ENCODE results near the gene PIP5K1B.
"Not testable (repeated sequence)": the region's sequence is repeated elsewhere in the genome, so short reads cannot be mapped to it uniquely, and the experiment has no call there.

PIP5K1B gene

DNA sequence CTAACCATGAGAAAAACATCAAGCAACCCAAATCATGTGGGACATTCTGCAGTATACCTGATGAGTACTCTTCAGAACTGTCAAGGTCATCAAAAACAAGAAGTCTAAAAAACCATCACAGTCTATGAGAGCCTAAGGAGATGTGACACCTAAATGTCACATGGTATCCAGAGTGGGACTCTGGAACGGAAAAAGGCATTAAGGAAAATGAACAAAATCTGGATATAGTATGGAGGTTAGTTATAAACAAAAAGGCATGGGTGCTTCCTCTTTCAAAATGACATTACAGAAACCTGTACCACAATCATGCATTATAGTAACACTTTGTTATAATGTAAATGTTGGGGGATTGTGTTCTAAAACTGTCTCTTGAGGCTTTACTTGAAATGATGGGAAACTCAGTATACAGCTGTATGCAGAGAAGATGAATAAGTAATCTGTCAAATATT, 261.5 kb downstream of the PIP5K1B start:
- DNase-seq = no peak

DNA sequence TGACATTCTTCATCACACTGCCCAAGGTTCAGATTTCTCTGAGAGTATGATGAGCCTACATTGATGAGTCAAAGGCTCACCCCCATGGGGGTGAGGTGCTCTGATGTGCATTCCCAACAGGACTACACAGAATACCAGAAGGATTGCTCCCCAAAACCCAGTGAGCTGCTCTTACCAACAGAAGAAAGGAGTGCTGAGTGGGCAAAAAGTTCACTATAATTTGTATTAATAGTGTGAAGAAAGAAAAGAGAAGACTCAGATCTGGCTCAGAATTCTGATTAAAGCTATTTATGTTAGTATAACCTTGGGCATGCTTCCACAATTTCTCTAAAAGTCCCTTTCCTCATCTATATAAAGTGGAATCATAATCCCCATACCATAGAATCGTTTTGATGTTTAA, 262.8 kb downstream of the PIP5K1B start:
- no peak for DNase-seq

DNA sequence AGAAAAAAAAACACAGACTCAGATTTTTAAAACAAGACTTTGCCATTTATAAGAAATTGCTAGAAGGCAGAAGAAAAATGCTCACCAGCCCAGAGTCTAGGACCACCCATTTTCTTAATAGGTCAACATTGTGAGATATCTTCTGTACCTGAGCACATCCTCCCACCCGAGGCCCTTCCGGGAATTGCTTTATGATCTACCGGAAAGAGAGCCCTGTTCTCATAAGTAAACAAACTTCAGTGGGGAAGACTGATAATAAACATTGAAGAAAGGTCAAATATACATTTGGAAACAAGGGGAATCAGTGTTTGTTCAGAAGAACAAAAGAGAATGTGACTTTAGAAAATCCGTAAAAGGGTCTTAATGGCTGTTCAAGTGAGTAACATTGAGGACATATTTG, 264.5 kb downstream of the PIP5K1B start:
- no peak for DNase-seq

DNA sequence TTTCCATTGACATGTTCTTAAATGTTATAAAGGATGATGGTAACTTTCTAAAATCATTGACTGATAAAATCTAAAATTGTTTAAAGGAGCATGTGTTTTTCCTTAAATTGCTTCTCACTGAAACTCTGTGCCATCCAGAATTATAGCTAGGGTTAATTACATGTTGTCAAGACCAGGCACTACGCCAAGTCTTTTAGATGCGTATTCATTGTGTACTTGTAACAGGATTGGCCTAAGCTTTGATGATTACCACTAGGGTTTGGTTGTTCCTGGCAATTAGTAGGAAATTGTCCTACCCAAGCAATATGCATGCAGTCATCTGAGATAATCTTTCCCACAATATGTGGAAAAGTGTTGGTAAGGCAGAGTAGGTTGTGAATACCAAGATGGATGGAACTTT, 265.1 kb downstream of the PIP5K1B start:
- peak; percentile 95 for DNase-seq

DNA sequence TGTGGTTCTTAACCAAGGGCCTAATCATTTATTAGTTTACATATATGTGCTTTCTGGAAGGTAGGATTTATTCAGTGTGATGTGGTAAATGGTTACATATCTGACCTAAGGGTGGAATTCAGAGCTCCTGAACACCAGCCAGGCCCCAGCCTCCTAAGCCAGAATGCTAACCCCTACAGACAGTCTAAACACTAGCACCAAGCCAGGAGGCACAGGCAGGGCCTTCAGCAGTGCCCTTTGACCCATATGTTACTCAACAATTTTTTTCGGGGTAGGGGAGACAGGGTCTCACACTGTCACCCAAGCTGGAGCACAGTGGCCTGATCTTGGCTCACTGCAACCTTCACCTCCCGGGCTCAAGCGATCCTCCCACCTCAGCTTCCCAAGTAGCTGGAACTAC, 268.6 kb downstream of the PIP5K1B start:
- DNase-seq = no peak

DNA sequence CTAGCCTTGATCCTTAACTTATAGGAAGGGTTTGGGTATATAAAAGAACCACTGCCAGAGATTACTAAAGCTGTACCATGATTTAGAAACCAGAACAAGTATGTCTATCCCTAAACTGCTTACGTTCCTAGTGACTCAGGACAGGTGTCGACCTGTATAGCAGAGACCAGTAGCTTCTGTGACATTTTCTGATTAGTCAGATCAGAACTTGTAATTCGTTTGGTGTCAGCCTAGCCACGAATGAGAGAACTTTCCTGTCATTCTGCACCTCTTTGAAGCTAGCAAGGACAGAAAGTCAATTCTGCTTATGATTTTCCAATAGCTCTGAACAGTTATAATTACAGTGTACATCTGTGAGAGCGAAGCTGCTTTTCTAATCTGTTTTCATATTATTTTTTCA, 269.4 kb downstream of the PIP5K1B start:
- DNase-seq = no peak

DNA sequence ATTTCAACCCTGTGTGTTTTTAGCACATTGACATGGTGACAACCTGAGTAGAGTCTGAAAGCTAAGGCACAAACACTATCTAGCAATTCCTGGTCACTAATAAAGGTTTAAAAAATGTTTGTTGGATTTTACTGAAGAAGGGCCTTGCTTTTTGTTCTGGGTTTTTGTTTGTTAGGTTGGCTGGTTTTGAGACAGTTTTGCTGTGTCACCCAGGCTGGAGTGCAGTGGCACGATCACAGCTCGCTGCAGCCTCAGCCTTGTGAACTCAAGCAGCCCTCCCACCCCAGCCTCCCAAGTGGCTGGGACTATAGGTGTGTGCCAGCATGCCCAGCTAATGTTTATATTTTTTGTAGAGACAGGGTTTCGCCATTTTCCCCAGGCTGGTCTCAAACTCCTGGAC, 269.9 kb downstream of the PIP5K1B start:
- DNase-seq = no peak

DNA sequence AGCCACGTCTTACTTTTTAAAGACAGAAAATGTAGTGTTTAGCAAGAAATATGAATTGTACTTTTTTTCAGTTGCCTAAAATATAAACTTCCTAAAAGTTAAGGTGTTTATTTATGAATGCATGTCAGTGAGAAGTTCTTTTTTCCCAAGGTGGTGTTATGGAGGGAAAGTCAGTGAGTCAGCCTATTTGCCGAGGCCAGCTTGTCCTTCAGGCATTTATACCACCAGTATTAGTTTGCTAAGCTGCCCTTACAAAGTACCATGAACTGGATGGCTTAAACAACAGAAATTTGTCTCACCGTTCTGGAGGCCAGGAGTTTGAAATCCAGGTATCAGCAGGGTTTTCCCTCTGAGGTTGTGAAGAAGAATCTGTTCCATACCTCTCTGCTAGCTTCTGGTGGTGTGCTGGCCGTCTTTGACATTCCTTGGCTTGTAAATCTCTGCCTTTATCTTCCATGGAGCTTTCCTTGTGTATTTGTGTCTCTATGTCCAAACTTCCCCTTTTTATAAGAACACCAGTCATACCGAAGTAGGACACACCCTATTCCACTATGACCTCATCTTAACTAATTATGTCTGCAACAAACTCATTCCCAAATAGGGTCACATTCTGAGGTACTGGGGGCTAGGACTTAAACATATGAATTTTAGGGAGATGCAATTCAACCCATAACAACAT, 270.5 kb downstream of the PIP5K1B start:
- no peak for DNase-seq

DNA sequence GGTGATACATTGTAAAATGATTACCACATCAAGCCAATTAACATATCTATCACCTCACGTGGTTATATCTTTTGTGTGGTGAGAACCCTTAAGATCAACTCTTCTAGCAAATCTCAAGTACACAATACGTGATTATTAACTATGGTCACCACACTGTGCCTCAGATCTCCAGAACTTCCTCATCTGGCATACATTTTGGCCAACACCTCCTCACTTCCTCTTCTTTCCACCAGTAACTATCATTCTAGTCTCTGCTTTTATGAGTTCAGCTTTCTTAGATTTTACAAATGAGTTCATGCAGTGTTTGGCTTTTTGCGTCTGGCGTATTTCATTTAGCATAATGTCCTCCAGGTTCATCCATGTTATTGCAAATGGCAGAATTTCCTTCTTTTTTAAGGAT, 273.0 kb downstream of the PIP5K1B start:
- DNase-seq = no peak

DNA sequence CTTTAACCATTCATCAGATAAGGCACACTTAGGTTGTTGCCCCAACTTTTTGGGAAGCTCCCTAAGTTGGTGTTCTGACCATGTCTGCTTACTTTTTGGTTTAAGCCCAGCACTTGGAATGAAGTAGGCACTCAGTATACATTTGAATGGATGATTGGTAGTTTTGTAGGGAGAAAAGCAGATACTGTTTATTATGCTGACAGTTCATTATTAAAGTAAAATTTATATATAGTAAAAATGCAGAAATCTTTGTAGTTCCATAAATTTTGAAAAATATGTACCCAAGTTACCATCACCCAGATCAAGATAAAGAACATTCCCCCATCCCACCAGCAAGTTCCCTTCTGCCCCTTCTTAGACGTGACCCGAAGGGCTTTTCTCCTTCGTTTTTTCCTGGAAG, 273.5 kb downstream of the PIP5K1B start:
- DNase-seq = no peak

DNA sequence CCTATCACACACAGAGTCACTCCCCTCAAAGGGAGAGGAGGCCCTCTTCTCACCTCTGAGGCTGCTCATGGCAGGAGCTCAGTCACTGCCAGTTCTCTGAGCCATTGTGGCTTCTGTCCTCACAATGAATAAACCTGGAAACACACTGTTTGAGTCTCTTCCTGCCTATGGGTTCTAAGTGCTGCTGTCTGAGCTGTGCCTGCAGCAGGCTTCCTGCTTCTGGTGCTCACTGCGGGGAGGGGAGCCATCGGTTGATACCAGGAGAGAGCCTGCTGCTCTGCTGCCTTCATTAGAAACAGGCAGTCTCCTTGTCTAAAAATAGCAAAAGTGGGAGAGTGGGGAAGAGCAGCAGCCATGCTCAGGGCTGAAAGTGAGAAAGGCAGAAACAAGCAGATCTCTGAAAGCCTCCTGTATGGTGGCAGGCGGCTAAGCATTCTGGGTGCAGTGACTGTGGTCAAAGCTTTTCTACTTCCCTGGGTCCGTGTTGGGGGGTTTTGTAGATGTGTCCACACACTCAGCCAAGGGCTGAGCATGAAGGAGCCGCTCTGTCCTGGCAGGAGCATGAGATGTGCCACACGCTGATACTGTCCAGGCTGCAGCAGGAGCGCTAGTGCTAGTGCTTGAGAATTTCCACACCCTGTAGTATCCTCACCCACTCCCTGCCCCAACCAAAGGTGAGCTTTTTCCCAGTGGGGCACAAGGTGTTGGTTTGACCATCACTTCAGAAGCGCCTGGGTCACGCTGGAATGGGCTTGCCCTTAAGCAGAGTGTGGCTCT, 274.7 kb downstream of the PIP5K1B start:
- no peak for DNase-seq

DNA sequence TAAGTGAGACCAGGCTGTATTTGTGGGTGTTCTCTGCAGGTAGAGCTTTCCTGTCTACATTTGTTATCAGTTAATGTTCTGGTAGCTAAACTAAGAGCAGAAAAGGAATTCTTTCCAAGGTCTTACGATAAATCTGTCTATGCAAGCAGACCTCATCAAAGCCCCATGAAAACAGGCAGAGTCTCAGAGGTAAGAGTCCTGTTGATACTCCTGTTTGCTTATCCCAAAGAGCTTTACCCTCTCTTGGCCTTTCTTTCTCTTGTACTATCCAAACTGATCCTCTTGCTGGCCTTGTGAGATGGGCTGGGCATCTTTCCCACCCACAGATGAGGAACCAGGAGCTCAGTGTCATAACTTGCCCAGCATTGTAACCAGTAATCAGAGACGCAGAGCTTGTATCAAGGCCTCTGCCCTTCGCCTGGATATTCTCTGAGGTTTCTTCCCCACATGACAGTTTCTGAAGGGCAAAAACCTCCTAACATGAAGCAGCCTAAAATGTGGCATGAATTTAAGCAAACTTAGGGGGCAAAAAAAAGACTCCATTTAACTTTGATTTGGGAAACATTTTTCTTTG, 275.4 kb downstream of the PIP5K1B start:
- no peak for DNase-seq

DNA sequence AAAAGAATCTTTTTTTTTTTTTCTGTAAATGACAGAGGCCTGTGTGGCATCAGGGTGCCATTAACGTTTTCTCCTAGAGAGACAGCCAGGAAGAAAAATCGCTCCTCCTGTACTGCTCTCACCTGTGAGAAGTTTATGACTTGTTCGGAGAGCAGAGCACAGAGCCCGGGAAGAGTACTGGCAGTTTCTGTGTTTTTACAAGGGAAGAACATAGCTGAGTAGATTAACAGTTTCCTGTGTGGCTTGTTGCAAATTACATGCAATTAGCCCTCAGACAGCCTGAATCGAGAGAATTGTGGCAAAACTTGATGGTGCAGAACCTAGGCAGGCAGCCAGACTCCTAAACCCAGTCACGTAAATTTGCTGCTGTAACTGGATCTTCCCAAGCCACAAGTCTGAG, 276.7 kb downstream of the PIP5K1B start:
- DNase-seq = peak; percentile 25

DNA sequence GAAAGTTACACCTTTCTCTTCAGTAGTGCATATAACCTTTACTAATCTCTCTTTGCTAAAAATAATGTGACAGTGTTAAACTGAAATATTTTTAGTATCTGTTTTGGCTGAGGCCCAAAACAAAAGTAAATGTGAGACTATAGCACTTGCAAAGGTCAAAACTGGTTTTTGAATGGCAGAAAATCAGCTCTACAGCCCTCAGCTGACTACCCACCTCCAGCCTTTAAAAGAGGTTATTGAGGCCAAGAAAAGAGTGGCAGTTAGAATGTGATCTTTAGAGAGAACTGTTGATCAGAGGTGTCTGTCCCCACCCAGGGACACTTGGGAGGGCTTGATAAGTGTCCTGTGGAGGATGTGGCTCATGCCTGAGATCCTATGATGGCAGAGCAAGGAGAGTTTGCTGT, 278.0 kb downstream of the PIP5K1B start:
- no peak for DNase-seq

DNA sequence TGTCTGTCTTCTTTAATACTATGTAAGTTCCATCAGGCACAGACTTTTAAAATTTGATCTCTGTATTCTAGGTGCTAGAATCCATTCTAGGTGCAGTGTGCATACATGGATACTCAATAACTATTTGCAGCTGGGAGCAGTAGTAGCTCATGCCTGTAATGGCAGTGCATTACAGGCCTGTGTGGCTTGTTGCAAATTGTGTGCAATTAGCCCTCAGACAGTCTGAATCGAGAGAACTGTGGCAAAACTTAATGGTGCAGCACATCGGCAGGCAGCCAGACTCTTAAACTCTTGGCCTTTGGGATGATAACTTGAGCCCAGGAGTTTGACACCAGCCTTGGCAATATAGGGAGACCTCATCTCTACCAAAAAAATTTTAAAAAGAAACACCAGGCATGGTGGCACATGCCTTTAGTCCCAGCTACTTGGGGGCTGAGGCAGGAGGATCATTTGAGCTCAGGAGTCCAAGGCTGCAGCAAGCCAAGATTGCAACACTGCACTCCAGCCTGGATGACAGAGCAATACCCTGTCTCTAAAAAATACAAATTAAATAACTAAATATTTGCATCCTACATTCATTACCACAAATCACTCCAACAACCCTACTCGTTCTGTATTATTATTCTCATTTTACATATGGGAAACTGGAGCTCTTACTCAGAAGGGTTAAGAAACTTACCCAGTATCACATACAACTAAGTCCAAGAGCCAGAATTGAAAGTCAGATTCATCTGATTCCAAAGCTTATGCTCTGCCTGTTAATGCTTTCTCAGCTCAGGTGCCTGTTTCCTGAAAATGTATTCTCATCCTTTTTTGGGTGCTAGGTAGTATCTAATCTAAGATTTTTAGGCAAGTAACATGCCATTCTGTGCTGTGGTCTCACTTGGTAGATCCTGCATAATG, 278.7 kb downstream of the PIP5K1B start:
- DNase-seq = no peak

DNA sequence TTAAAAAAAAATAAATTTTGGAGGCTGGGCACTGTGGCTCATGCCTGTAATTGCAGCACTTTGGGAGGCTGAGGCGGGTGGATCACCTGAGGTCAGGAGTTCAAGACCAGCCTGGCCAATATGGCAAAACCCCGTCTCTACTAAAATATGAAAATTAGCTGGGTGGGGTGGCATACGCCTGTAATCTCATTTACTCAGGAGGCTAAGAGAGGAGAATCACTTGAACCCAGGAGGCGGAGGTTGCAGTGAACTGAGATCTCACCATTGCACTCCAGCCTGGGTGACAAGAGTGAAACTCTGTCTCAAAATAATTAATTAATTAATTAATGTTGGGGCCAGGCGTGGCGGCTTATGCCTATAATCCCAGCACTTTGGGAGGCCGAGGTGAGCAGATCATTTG, 281.9 kb downstream of the PIP5K1B start:
- not testable (repeated sequence) for DNase-seq

DNA sequence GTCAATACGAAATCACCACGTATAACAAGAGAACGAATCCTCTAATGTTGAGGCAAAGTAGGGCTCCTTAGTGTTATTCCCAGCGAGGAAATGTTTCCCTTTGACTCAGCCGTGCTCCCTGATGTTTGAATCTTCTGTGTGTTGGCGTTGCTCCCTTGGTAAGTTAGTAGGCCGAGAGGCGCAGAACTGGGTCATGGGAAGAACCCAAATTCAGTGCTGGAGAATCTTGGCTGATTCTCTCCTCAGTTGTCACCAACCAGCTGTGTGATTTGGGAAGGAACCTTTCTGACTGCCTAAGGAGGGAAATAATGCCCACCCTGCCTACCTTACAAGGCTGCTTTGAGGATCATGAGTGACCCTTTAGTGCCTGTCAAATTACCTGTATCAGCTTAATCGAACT, 286.4 kb downstream of the PIP5K1B start:
- DNase-seq = no peak

DNA sequence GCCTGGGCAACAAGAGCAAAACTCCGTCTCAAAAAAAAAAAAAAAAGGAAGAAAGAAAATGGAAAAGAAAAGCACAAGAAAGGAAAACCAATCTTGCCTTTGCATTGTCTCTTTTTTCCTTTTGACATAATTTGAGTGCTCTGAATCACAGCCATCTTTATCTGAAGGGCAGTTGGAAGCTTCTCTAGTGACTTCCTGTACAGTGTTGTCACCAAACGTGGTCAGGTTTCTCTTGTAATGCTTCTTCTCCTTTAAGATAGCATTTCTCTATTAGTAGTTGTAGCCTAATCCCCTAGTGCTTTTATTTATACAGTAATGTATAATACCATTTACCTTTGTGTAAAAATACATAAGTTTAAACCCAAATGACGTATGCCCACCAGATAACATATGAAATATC, 290.7 kb downstream of the PIP5K1B start:
- no peak for DNase-seq

DNA sequence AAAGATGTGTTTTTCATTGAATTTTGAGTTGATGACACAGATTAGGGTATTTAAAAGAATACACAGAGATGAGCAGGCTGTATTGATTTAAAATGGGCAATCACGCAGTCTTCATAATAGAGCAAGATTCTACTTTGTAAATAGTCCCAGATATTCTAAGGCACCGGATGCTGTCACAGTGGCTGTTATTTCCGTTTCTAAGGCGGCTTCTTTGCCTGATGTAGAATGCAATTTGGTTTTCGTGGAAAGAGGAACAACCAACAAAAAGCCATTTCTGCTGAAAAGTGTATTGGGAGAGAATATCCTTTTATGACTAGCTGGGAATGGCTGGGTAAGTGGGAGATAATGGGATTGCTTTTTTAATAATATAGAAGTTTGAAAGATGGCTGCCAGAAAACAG, 291.4 kb downstream of the PIP5K1B start:
- DNase-seq = no peak

DNA sequence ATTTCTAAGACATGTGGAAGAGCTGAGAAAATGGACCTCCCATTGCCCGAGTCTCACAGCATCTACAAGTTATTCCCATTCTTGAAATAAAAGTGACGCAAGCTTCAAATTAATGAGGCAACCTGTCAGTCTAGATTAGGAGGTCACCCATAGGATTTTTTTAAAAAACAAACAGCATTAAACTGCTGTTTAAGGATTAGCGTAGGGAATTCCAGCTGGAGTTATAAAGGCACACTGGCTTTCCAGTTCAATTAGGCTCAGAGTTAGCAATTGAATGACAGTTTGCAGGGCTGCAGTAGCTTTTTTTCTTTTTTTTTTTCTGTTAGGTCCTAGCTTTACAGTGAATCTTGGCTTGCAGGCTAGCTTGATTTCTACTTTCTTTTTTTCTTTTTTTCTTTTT, 292.6 kb downstream of the PIP5K1B start:
- no peak for DNase-seq

DNA sequence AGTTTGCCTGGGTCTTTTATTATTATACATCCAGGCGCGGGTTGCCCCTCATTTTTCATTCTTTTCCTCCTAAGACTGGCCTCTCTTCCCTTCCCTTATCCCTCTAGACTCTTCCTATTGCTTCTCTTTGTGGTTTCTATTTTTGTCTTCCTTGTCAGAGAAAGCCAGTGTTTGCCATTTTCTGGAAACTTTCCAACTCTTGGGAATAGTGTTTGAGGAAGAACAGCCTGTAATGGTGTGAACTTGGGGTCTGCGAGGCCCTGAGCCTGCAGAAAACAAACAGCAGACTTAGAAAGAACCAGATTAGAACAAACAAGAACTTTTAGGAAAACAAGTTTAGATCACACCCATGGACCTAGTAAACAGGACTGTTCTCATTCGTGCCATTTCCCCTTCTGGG, 293.3 kb downstream of the PIP5K1B start:
- DNase-seq = no peak

DNA sequence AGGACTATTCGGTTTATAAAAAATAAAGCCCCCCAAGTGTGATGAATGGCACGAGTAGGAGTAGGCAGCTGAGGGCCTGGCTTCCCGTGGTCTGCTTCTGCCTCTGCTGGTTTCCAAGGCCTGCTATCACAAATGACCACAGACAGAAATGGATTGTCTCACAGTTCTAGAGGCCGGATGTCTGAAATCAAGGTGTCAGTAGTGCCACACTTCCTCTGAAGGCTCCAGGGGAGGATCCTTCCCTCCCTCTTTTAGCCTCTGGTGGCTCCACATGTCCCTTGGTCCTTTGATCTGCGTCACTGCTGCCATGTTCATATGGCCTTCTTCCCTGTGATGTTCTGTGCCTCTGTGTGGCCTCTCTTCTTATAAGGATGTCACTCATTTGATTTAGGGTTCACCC, 293.8 kb downstream of the PIP5K1B start:
- no peak for DNase-seq

DNA sequence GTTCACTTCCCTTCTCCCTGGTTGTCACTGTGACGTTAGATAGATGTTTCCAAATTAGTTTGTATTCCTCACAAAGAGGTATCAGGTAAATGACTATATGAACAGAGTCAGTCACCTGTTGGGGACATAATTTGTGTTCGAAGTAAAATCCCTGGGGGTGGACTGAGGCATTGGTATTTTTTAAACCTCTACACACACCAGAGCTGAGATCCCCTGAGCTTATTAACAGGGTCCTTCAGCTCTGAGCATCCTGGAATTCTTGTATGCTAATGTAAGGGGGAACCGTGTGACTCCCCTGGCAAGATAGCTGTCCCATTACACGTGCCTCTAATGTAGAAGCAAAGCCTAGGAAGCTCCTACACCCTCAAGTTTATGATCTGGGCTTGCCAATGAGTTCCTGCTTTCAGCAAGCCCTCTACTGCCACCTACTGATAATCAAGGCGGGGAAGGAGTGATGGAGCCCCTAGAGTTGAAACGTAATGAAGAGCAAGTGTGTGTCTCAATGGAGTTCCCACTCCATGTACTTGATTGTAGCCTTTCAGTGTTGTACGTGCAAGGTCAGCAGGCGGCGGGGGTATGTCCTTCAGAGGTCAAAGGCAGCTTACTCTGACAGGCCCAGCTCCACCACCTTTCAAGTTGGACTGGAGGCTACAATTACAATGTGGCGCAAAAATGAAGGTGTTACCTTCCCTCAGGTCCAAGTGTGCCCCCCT, 294.5 kb downstream of the PIP5K1B start:
- peak; percentile 28 for DNase-seq
